HEK293 (cell line): ENCODE results near the gene KIF22.

Experiments used
- OVOL3 ChIP-seq: fragments of 450-650 bp; formaldehyde crosslinking; IDR thresholded peaks from 2 replicates; pipeline ENCODE4 v1.5.1; 2016; ENCODE audit warnings: missing biosample characterization, missing genetic modification characterization
- PRDM1 ChIP-seq: fragments of 450-650 bp; formaldehyde crosslinking; IDR thresholded peaks from 2 replicates; pipeline ENCODE4; 2016; ENCODE audit warnings: missing biosample characterization, missing genetic modification characterization
- REPIN1 ChIP-seq: fragments of 450-650 bp; formaldehyde crosslinking; IDR thresholded peaks from 2 replicates; pipeline ENCODE4 v1.5.1; 2017; ENCODE audit warnings: missing biosample characterization, missing genetic modification characterization, low read depth
- ZBTB7A ChIP-seq: fragments of 450-650 bp; formaldehyde crosslinking; IDR thresholded peaks from 2 replicates; pipeline ENCODE4 v1.5.1; 2016; ENCODE audit warnings: low read depth, missing biosample characterization, missing genetic modification characterization
- ZNF174 ChIP-seq: fragments of 450-650 bp; formaldehyde crosslinking; IDR thresholded peaks from 2 replicates; pipeline ENCODE4 v1.5.0; 2017; ENCODE audit warnings: missing biosample characterization, mild to moderate bottlenecking, missing genetic modification characterization
- ZNF248 ChIP-seq: fragments of 450-650 bp; formaldehyde crosslinking; IDR thresholded peaks from 2 replicates; pipeline ENCODE4 v1.5.1; 2017; ENCODE audit warnings: missing biosample characterization, missing genetic modification characterization
- ZNF350 ChIP-seq: fragments of 450-650 bp; formaldehyde crosslinking; IDR thresholded peaks from 2 replicates; pipeline ENCODE4 v1.5.0; 2017; ENCODE audit warnings: missing biosample characterization, mild to moderate bottlenecking, missing genetic modification characterization
- ZNF37A ChIP-seq: fragments of 450-650 bp; IDR thresholded peaks from 2 replicates; pipeline ENCODE4 v1.5.1; 2018; ENCODE audit warnings: missing biosample characterization, missing genetic modification characterization
- ZNF394 ChIP-seq: fragments of 450-650 bp; formaldehyde crosslinking; IDR thresholded peaks from 2 replicates; pipeline ENCODE4 v1.5.1; 2016; ENCODE audit warnings: missing biosample characterization, missing genetic modification characterization, mild to moderate bottlenecking, moderate library complexity, borderline replicate concordance
- ZNF501 ChIP-seq: fragments of 450-650 bp; formaldehyde crosslinking; IDR thresholded peaks from 2 replicates; pipeline ENCODE4 v1.5.1; 2016; ENCODE audit warnings: missing biosample characterization, missing genetic modification characterization
- ZNF529 ChIP-seq: fragments of 450-650 bp; formaldehyde crosslinking; IDR thresholded peaks from 2 replicates; pipeline ENCODE4 v1.5.1; 2017; ENCODE audit warnings: missing genetic modification characterization, missing biosample characterization; ENCODE audit not compliant: insufficient replicate concordance
- ZNF560 ChIP-seq: fragments of 450-650 bp; formaldehyde crosslinking; IDR thresholded peaks from 2 replicates; pipeline ENCODE4 v1.5.1; 2017; ENCODE audit warnings: missing biosample characterization, missing genetic modification characterization, borderline replicate concordance
- ZNF585B ChIP-seq: fragments of 450-650 bp; formaldehyde crosslinking; IDR thresholded peaks from 2 replicates; pipeline ENCODE4 v1.5.1; 2016; ENCODE audit warnings: missing biosample characterization, missing genetic modification characterization
- ZNF600 ChIP-seq: fragments of 450-650 bp; formaldehyde crosslinking; IDR thresholded peaks from 2 replicates; pipeline ENCODE4 v1.5.1; 2016; ENCODE audit warnings: missing biosample characterization, missing genetic modification characterization
- ZNF624 ChIP-seq: fragments of 450-650 bp; formaldehyde crosslinking; IDR thresholded peaks from 2 replicates; pipeline ENCODE4 v1.5.1; 2017; ENCODE audit warnings: missing biosample characterization, missing genetic modification characterization
- ZNF670 ChIP-seq: fragments of 450-650 bp; formaldehyde crosslinking; IDR thresholded peaks from 2 replicates; pipeline ENCODE4 v1.5.1; 2016; ENCODE audit warnings: missing biosample characterization, missing genetic modification characterization, low read depth
- ZNF777 ChIP-seq: fragments of 450-650 bp; formaldehyde crosslinking; IDR thresholded peaks from 2 replicates; pipeline ENCODE4 v1.5.1; 2017; ENCODE audit warnings: missing biosample characterization, missing genetic modification characterization, borderline replicate concordance
- TF ChIP-seq, protein P1 (sequence below): fragments of 450-650 bp; formaldehyde crosslinking; conservative IDR thresholded peaks from 2 replicates; pipeline ENCODE4 v1.5.1; 2016; ENCODE audit warnings: low read depth, missing biosample characterization, missing genetic modification characterization
- TF ChIP-seq, protein P2 (sequence below): fragments of 450-650 bp; formaldehyde crosslinking; IDR thresholded peaks from 2 replicates; pipeline ENCODE4 v1.5.1; 2016; ENCODE audit warnings: missing biosample characterization, missing genetic modification characterization
- TF ChIP-seq, protein P3 (sequence below): fragments of 450-650 bp; formaldehyde crosslinking; IDR thresholded peaks from 2 replicates; pipeline ENCODE4 v1.5.1; 2017; ENCODE audit warnings: missing biosample characterization, missing genetic modification characterization
- TF ChIP-seq, protein P4 (sequence below): fragments of 450-650 bp; formaldehyde crosslinking; IDR thresholded peaks from 2 replicates; pipeline ENCODE4 v1.5.1; 2017; ENCODE audit warnings: missing biosample characterization, missing genetic modification characterization
- TF ChIP-seq, protein P5 (sequence below): fragments of 450-650 bp; formaldehyde crosslinking; IDR thresholded peaks from 2 replicates; pipeline ENCODE4 v1.5.1; 2016; ENCODE audit warnings: missing biosample characterization, missing genetic modification characterization

KIF22 gene

DNA sequence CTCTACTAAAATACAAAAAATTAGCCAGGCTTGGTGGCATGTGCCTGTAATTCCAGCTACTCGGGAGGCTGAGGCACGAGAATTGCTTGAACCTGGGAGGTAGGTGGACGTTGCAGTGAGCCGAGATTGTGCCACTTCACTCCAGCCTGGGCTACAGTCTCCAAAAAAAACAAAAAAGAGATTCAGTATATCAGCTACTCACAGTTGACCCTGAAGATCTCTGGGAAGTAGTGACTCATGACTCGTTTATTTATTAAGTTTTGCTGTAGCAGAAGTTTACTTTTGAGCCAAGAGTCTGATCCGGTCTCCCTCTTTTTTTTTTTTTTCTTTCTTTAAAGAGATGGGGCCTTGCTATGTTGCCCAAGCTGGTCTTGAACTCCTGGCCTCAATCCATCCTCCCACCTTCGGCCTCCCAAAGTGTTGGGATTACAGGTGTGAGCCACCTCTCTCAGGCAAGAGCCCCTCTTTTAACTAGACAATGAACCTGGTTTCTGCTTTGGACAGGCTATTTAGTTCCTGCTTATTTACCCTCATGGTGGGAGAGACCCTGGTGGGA, 34.1 kb downstream of the KIF22 start (continued):
- TF ChIP-seq ZNF777 (tag by site-specific recombination) (no peak), ZNF600 (tag by site-specific recombination) (no peak), ZNF585B (tag by site-specific recombination) (no peak), ZNF501 (tag by site-specific recombination) (no peak), REPIN1 (tag by site-specific recombination) (no peak), ZNF174 (tag by site-specific recombination) (no peak), ZBTB7A (tag by site-specific recombination) (no peak), ZNF350 (tag by site-specific recombination) (no peak), ZNF248 (tag by site-specific recombination) (no peak), OVOL3 (tag by site-specific recombination) (no peak), PRDM1 (tag by site-specific recombination) (no peak), ZNF529 (no peak), ZNF670 (tag by site-specific recombination) (no peak), ZNF394 (tag by site-specific recombination) (peak; percentile 59; the same call in 1 of the 2 replicates), ZNF624 (tag by site-specific recombination) (no peak), ZNF37A (no peak), ZNF560 (tag by site-specific recombination) (no peak)
- TF ChIP-seq, protein P1, sequence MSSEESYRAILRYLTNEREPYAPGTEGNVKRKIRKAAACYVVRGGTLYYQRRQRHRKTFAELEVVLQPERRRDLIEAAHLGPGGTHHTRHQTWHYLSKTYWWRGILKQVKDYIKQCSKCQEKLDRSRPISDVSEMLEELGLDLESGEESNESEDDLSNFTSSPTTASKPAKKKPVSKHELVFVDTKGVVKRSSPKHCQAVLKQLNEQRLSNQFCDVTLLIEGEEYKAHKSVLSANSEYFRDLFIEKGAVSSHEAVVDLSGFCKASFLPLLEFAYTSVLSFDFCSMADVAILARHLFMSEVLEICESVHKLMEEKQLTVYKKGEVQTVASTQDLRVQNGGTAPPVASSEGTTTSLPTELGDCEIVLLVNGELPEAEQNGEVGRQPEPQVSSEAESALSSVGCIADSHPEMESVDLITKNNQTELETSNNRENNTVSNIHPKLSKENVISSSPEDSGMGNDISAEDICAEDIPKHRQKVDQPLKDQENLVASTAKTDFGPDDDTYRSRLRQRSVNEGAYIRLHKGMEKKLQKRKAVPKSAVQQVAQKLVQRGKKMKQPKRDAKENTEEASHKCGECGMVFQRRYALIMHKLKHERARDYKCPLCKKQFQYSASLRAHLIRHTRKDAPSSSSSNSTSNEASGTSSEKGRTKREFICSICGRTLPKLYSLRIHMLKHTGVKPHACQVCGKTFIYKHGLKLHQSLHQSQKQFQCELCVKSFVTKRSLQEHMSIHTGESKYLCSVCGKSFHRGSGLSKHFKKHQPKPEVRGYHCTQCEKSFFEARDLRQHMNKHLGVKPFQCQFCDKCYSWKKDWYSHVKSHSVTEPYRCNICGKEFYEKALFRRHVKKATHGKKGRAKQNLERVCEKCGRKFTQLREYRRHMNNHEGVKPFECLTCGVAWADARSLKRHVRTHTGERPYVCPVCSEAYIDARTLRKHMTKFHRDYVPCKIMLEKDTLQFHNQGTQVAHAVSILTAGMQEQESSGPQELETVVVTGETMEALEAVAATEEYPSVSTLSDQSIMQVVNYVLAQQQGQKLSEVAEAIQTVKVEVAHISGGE (tag by site-specific recombination), result no peak
- TF ChIP-seq, protein P2, sequence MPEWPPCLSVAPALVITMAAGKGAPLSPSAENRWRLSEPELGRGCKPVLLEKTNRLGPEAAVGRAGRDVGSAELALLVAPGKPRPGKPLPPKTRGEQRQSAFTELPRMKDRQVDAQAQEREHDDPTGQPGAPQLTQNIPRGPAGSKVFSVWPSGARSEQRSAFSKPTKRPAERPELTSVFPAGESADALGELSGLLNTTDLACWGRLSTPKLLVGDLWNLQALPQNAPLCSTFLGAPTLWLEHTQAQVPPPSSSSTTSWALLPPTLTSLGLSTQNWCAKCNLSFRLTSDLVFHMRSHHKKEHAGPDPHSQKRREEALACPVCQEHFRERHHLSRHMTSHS (tag by site-specific recombination), result no peak
- TF ChIP-seq, protein P3, sequence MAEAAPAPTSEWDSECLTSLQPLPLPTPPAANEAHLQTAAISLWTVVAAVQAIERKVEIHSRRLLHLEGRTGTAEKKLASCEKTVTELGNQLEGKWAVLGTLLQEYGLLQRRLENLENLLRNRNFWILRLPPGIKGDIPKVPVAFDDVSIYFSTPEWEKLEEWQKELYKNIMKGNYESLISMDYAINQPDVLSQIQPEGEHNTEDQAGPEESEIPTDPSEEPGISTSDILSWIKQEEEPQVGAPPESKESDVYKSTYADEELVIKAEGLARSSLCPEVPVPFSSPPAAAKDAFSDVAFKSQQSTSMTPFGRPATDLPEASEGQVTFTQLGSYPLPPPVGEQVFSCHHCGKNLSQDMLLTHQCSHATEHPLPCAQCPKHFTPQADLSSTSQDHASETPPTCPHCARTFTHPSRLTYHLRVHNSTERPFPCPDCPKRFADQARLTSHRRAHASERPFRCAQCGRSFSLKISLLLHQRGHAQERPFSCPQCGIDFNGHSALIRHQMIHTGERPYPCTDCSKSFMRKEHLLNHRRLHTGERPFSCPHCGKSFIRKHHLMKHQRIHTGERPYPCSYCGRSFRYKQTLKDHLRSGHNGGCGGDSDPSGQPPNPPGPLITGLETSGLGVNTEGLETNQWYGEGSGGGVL (tag by site-specific recombination), result no peak
- TF ChIP-seq, protein P4, sequence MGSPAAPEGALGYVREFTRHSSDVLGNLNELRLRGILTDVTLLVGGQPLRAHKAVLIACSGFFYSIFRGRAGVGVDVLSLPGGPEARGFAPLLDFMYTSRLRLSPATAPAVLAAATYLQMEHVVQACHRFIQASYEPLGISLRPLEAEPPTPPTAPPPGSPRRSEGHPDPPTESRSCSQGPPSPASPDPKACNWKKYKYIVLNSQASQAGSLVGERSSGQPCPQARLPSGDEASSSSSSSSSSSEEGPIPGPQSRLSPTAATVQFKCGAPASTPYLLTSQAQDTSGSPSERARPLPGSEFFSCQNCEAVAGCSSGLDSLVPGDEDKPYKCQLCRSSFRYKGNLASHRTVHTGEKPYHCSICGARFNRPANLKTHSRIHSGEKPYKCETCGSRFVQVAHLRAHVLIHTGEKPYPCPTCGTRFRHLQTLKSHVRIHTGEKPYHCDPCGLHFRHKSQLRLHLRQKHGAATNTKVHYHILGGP (tag by site-specific recombination), result no peak
- TF ChIP-seq, protein P5, sequence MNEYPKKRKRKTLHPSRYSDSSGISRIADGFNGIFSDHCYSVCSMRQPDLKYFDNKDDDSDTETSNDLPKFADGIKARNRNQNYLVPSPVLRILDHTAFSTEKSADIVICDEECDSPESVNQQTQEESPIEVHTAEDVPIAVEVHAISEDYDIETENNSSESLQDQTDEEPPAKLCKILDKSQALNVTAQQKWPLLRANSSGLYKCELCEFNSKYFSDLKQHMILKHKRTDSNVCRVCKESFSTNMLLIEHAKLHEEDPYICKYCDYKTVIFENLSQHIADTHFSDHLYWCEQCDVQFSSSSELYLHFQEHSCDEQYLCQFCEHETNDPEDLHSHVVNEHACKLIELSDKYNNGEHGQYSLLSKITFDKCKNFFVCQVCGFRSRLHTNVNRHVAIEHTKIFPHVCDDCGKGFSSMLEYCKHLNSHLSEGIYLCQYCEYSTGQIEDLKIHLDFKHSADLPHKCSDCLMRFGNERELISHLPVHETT (tag by site-specific recombination), result no peak
